Endometrium (tissue), 2 donors: ENCODE data around the gene PPFIA2.

Experiments used
- FAIRE-seq: peaks from 2 replicates; lab custom pipeline; 2012; peaks lifted over from hg19 to GRCh38; lab: Jason Lieb, UNC
- donor health status: control.
- donor health status: control.

The PPFIA2 gene

GRCh38 chr12:81759190-81760051 lies at the start of gene PPFIA2:
Gene PPFIA2 (minus strand): TSS chr12:81759350.
- FAIRE-seq = no peak

GRCh38 chr12:81800298-81801148 lies 41.4 kb upstream of the PPFIA2 start:
- no peak for FAIRE-seq

GRCh38 chr12:81798294-81798693 lies 39.1 kb upstream of the PPFIA2 start:
- no peak for FAIRE-seq

- no peak for FAIRE-seq
These were observed 38.0 kb upstream of the PPFIA2 start for GRCh38 chr12:81797100-81797499.

- FAIRE-seq = no peak
These were observed 33.5 kb upstream of the PPFIA2 start for GRCh38 chr12:81792666-81793065.

GRCh38 chr12:81779216-81779615 lies 20.1 kb upstream of the PPFIA2 start:
- no peak for FAIRE-seq

GRCh38 chr12:81778719-81779118 lies 19.6 kb upstream of the PPFIA2 start:
- FAIRE-seq = no peak

GRCh38 chr12:81758421-81759189 lies 545 bp downstream of the PPFIA2 start:
- FAIRE-seq = no peak

GRCh38 chr12:81757731-81758365 lies 1.3 kb downstream of the PPFIA2 start:
- no peak for FAIRE-seq

GRCh38 chr12:81729781-81730180 lies 29.4 kb downstream of the PPFIA2 start:
- no peak for FAIRE-seq

- no peak for FAIRE-seq
These were observed 31.8 kb downstream of the PPFIA2 start for GRCh38 chr12:81727391-81727790.

GRCh38 chr12:81726634-81727033 lies 32.5 kb downstream of the PPFIA2 start:
- no peak for FAIRE-seq

GRCh38 chr12:81723361-81723760 lies 35.8 kb downstream of the PPFIA2 start:
- no peak for FAIRE-seq

GRCh38 chr12:81722004-81722403 lies 37.1 kb downstream of the PPFIA2 start:
- FAIRE-seq = no peak

GRCh38 chr12:81718616-81719015 lies 40.5 kb downstream of the PPFIA2 start:
- FAIRE-seq = no peak

- FAIRE-seq = no peak
These were observed 46.6 kb downstream of the PPFIA2 start for GRCh38 chr12:81712536-81712935.

- FAIRE-seq = no peak
These were observed 53.6 kb downstream of the PPFIA2 start for GRCh38 chr12:81705586-81705985.

- FAIRE-seq = no peak
These were observed 59.6 kb downstream of the PPFIA2 start for GRCh38 chr12:81699551-81699950.

- FAIRE-seq = no peak
These were observed 67.1 kb downstream of the PPFIA2 start for GRCh38 chr12:81692008-81692407.

- no peak for FAIRE-seq
These were observed 75.3 kb downstream of the PPFIA2 start for GRCh38 chr12:81683881-81684280.

GRCh38 chr12:81679614-81680013 lies 79.5 kb downstream of the PPFIA2 start:
- FAIRE-seq = no peak

GRCh38 chr12:81670759-81671158 lies 88.4 kb downstream of the PPFIA2 start:
- FAIRE-seq = no peak
